NOMO-1 (cell line): ENCODE results near the gene DNAJB13.
A peak's percentile ranks its signal among the peaks of the same experiment; 100 is the strongest.

Source experiments
- DNase-seq, 2 experiments: peaks; one replicate each; lab custom pipeline; 2025; ENCODE audit not compliant: unreplicated experiment in 2 of 2; lab: John Stamatoyannopoulos, UW

Gene DNAJB13

GRCh38 chr11:74012074-74012809, 61.4 kb downstream of the DNAJB13 start:
- DNase-seq = no peak

- DNase-seq = no peak
These were observed 62.3 kb downstream of the DNAJB13 start for GRCh38 chr11:74013141-74013540.

DNA sequence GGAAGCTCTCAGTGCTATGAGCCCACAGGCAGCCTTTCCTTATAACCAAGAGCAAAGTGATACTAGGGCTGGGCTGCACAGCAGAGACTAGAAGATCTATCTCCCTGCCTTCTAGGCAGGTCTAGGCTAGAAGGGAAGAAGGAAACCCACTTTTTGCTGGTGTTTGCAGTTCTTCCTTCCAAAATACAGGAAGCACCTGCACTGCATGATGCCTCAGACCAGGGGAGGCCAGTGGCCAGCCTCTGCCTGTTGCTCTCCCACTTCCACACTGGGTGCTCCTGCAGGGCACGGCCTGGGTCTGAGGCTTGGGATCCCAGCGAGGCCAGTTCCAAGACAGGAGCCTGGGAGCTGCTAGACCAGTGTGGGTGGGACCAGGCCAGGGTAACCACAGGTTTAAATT, 64.1 kb downstream of the DNAJB13 start:
- DNase-seq = no peak

DNA sequence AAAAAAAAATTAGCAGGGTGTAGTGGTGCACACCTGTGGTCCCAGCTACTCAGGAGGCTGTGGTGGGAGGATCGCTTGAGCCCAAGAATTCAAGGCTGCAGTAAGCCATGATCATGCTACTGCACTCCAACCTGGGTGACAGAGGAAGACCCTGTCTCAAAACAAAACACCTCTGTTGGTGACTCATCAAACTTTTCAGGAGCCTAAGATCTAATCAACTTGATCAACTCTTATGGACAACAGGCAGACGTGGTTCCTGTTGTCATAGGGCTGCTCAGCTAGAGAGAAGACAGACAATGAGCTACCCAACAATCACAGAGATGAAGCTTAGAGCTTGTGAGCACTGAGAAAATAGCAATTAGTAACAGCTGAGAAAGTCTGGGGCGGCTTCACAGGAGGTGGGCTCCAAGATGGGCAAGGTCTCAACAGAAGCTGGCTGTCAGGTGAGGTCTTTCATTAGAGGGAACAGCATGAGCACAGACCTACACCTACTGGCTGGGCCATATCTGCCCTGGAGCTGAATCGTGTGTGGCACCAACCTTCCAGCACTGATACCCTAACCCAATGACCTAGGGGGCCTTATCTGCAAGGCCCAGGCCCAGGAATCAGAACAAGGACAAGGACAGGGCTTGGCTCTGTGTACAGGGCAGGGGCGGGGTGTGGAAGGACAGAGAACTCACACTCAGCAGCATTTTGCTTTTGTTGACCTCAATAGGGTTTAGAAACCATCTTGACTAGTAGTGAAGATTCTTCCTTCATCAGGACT, 65.3 kb downstream of the DNAJB13 start:
- DNase-seq = no peak

DNA sequence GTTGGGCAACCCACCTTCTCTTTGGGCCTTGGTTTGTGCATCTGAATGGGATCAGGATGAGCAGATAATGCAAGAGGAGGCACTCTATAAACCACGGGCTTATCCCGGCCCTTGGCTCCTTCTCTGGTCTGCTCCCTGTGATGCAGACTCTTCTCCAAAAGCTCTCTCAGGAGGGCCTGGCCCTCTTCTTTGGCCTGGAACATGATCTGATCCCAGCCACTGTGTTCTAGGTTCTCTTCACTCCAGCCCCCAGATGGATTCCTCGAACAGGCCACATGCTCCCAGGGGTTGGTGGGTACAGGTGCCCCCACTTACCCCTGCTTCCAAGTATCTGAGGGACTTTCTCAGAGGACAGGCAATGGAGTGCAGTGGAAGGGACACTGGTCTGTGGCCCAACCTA, 66.8 kb downstream of the DNAJB13 start:
- DNase-seq = no peak

DNA sequence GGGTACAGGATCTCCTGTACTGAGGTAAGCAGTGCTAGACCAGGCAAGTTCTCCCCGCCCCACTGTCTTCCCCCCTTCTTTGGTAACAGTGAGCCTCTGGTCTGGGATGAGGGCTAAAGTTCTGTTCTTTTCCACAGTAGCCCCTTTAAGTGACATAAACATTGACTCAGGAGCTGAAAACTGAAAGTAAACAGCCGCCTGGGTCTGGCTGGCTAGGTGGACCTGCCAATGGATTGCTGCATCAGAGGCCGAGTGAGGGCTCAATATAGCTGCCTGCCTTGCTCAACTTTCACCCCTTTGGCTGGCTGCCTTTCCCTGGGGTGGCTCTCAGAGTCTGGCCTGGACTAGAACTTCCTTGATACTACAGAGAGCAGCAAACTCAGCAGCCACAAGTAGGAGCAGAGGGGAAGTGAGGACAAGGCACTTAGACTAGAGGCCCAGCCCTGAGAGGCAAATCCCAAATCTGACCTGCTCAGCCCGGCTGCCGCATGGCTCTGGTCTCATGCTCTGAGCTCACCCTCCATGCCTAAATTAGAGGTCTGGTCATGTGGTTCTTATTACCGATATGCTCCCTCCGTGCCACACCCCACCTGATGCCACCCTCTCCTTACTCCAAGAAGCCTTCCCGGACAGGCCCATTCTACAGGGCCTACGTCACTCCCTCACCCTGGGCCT, 67.6 kb downstream of the DNAJB13 start:
- peak; percentile 90 to 96 for DNase-seq

- DNase-seq = no peak
These were observed 68.4 kb downstream of the DNAJB13 start for GRCh38 chr11:74019104-74019738.

- no peak for DNase-seq
These were observed 69.0 kb downstream of the DNAJB13 start for GRCh38 chr11:74019860-74020259.
